GM21360 (cell line): ENCODE results near the gene CTNNBIP1.

Experiments
- ATAC-seq: cut with Tn5 transposase; IDR thresholded peaks from one replicate; pipeline ENCODE4 v1.9.1; 2021; ENCODE audit warnings: mild to moderate bottlenecking, moderate library complexity; ENCODE audit not compliant: unreplicated experiment

The CTNNBIP1 gene

GRCh38 chr1:9835758-9836631, 74.1 kb downstream of the CTNNBIP1 start:
- no peak for ATAC-seq

- no peak for ATAC-seq
These were observed 74.7 kb downstream of the CTNNBIP1 start for GRCh38 chr1:9835404-9835757.

- no peak for ATAC-seq
These were observed 76.4 kb downstream of the CTNNBIP1 start for GRCh38 chr1:9833632-9834031.

DNA sequence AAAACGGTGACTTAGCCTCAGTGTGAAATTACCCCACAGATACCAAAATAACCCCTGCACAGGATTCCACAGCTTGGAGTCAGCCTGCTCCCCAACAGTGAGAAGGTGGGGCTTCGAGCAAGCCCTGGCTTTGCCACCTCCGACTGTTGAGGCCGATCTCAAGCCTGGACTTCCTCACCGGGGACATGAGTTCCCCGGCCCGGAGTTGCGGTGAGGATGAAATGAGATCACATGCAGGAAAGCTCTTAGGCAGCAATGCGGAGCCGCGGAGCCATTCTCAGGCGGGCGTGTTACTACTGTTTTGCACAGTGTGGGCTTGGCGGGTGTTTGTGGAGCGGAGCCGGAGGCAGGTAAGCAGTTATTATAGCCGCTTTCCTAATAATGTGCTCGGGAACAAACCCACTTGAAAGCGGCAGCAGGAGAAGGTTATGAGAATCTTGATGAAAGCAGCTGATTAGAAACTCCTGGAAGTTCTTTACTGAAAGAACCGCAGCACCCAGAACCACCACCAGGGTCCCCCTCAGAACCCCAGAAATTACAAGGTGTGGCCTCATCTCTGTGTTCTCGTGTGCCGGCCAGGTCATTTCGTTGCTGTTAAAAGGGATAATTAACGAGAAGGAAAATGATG, 82.4 kb downstream of the CTNNBIP1 start:
- ATAC-seq, result no peak

DNA sequence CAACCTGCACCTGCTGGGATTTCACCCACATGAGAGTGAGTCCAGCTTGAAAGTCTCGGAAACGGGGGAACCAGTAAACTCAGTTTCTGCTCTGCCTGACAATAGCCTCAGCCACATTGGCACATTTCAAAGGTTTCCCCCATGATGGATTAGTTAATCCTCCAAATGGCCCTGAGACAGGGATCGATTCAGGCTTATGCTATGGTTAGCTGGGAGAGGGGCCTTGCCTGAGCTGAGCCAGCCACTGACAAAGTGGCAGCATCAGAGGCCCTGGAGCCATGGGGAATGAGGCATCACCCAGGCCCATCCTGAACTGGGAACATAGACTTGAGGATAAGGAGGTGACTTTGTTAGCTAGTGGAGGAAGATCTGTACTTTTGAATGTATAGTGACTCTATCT, 83.5 kb downstream of the CTNNBIP1 start:
- no peak for ATAC-seq

DNA sequence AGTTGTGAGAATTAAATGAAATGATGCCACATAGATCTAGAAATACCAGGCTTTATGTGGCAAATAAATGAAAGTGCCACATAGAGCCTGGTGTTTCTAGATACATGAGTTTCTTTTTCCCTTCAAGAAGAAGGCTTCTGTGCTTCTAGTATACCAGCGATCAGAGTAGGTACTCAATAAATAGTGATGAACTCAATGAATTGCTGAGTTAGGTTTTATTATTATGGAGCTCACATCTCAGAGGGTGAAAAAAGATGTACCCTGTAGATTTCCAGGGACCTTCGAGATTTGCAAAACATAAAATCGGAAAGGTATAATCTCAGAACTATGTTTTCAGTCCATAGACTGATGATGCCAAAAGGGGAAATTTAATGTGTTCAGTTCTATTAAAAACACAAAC, 84.0 kb downstream of the CTNNBIP1 start:
- no peak for ATAC-seq

- no peak for ATAC-seq
These were observed 84.7 kb downstream of the CTNNBIP1 start for GRCh38 chr1:9825093-9826074.

DNA sequence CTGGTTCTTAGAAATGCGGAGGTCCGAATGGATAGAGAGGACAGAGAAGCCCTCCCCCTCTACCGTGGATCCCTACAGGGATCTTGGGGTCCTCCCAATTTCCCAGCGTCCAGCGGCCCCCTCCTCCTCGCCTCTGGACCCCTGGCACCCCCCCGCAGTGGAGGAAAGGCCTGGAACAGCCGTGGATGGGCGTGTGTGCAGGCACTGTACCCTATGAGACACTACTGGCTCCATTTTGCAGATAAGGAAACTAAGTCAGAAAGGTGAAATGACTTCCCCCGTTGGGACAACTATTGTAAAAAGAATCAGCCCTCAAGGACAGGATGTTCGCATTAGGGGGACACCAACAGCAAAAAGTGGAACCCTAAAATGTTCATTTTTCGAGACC, 85.4 kb downstream of the CTNNBIP1 start:
- ATAC-seq, result no peak

- ATAC-seq, result peak; percentile 45
These were observed 85.9 kb downstream of the CTNNBIP1 start, which contains the start of gene CLSTN1 for GRCh38 chr1:9823943-9824701. CLSTN1 (minus strand) TSS chr1:9823965; CDS start chr1:9823733, 232 bp downstream.

GRCh38 chr1:9823693-9823942, 86.5 kb downstream of the CTNNBIP1 start:
- peak; percentile 26 for ATAC-seq

DNA sequence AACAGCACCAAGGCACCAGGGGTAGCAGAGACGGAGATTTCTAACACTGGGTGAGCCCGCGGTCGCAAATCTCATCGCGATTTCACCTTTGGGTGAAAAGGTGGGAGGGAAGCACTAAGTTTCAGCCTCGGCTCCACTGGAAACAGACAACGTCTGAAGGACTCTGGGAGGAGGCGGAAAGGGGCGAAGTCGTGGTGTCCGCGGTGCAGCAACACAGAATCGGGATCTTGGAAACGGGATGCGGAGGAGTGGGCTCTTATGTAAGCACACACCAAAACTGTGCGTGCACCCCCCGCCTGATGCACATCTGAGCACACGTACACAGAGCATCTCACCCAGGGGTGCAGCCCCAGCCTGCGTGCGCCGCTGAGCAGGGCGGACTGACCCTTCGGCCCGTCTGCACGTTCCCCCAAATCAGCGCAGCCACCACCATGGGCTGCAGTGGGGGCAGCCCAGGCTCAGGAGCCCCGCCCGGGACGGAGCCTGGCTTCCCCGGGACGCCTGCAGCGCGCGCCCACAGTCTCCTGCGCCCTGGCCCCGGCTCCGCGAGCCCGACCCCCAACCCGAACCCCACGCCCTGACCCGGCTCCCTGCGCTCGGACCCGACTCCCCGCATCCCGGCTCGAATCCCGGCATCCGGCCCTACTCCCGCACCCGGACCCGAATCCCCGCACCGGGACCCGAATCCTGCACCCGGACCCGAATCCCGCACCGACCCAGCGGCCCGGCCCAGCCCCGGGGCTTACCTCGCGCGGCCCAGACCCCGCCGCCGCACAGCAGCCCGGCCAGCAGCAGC, 87.0 kb downstream of the CTNNBIP1 start:
- no peak for ATAC-seq

DNA sequence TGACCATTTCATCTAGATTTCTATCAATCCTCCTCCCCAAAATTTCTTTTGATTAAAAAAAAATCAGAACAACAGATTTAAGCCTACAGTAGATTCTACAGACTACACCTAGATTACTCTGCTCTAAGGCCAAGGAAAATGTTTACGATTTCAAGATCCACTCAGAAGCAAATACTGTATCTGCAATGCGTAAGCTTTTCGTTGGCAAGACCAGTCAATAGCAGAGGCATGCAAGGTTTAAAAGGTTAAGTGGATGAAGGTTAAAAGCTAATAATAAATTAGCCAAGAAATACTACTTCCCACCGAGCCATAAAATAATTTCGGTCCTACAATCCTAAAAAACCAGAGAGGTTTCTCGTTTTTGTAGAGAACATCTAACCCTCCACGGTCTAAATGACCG, 87.6 kb downstream of the CTNNBIP1 start:
- ATAC-seq, result no peak

GRCh38 chr1:9821710-9822109, 88.4 kb downstream of the CTNNBIP1 start:
- ATAC-seq, result no peak

GRCh38 chr1:9820521-9820920, 89.5 kb downstream of the CTNNBIP1 start:
- ATAC-seq, result no peak

DNA sequence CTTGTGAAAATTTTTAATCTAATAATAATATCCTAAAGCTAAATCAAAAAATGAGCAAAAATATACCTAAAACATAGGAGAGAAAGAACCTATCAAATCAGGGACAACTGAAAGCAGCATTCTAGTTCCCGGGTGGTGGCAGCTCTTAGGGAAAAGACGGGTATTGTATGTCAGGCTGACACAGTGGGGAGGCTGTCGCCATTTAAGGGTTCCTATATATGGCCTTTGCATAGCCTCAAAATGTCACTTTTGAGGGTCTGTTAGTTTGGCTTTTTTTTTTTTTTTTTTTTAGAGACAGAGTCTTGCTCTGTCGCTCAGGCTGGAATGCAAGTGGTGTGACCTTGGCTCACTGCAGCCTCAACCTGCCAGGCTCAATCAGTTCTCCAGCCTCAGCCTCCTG, 92.3 kb downstream of the CTNNBIP1 start:
- ATAC-seq, result no peak

DNA sequence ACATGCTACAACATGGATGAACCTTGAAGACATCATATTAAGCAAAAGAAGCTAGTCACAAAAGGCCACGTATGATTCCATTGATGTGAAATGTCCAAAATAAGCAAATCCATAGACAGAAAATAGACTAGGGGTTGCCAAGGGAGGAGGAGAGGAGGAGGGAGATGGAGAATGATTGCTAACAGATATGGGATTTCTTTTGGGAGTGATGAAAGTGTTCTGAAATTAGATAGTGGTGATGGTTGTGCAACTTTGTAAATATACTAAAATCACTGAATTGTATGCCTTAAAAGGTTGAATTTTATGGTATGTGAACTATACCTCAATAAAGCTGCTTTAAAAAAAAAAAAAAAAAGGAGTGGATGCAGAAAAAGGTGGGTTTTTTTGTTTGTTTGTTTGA, 93.9 kb downstream of the CTNNBIP1 start:
- ATAC-seq, result no peak

DNA sequence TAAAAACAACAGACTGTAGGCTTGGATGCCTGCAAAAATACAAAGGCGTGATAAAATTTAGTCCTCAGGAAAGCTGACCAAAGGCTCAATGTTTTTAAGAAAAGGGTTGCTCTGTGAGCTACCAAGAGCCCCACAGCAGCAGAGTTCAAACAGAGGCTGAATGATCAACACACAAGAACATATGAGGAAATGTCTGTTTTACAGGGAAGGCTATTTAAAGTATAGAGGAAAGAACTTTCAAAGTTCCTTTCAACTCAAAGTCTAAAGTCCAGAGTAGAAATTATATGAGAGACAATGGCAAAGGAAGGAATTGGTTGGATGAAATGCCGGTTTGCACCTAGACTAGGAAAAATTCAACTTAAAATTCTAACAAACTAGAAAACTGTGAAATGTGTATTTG, 94.9 kb downstream of the CTNNBIP1 start:
- ATAC-seq, result no peak

DNA sequence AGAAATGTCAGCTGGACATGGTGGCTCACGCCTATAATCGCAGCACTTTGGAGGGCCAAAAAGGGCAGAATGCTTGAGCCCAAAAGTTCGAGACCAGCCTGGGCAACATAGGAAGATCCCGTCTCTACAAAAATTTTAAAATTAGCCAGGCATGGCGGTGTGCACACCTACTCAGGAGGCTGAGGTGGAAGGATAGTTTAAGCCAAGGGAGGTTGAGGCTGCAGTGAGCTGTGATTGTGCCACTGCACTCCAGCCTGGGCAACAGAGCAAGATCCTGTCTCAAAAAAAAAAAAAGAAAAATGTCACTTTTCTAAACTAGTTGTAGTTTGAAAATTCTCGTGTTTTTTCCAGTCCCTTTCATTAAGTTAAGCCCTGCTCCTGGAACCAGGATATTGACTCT, 95.5 kb downstream of the CTNNBIP1 start:
- ATAC-seq, result no peak

- ATAC-seq, result no peak
These were observed 98.7 kb downstream of the CTNNBIP1 start for GRCh38 chr1:9811239-9811966.
